Neural progenitor cell (in vitro differentiated cells): ENCODE data around the gene SLC9C2. TPM values are rescaled to one million over a fixed set of nuclear protein-coding genes. Genes with fewer than 3 reads are reported as not detected.

ENCODE experiments used
- DNase-seq: peaks from one replicate; pipeline ENCODE4 v3.0.0-alpha.2; 2016; ENCODE audit warnings: low spot score
- H2AFZ ChIP-seq: fragments of 200-600 bp; sonication (generic); replicated peaks from 2 replicates; pipeline ENCODE4 v1.6.1; 2016; ENCODE audit warnings: antibody characterized with exemption
- H3F3A ChIP-seq: fragments of 200-600 bp; sonication (generic); 2 replicates; pipeline ENCODE4 v1.6.1; 2016; ENCODE audit warnings: antibody characterized with exemption, low read depth
- H3K27ac ChIP-seq: fragments of 200-600 bp; sonication (generic); 2 replicates; pipeline ENCODE4 v1.5.1; 2016; ENCODE audit warnings: mild to moderate bottlenecking
- H3K27me3 ChIP-seq: fragments of 200-600 bp; sonication (generic); 2 replicates; pipeline ENCODE4 v1.6.1; 2016; ENCODE audit warnings: mild to moderate bottlenecking, moderate library complexity
- H3K36me3 ChIP-seq: fragments of 200-600 bp; sonication (generic); 2 replicates; pipeline ENCODE4 v1.5.1; 2016
- H3K4me1 ChIP-seq: fragments of 200-600 bp; sonication (generic); 2 replicates; pipeline ENCODE4 v1.6.1; 2016; ENCODE audit warnings: mixed run types
- H3K4me2 ChIP-seq: fragments of 200-600 bp; sonication (generic); 2 replicates; pipeline ENCODE4 v1.6.1; 2016
- H3K4me3 ChIP-seq: fragments of 200-600 bp; sonication (generic); 2 replicates; pipeline ENCODE4 v1.5.1; 2016
- H3K79me2 ChIP-seq: fragments of 200-600 bp; sonication (generic); 2 replicates; pipeline ENCODE4 v1.6.1; 2016; ENCODE audit warnings: low read depth
- H3K9ac ChIP-seq: fragments of 200-600 bp; sonication (generic); 2 replicates; pipeline ENCODE4 v1.6.1; 2016
- H3K9me3 ChIP-seq: fragments of 200-600 bp; sonication (generic); 2 replicates; pipeline ENCODE4 v1.5.1; 2016; ENCODE audit warnings: low read depth
- H4K20me1 ChIP-seq: fragments of 200-600 bp; sonication (generic); 2 replicates; pipeline ENCODE4 v1.6.1; 2016; ENCODE audit warnings: low read depth
- H3K27ac Mint-ChIP-seq: 3 replicates; pipeline ENCODE4 v1.8.0; 2021; ENCODE audit warnings: mixed read lengths
- H3K27me3 Mint-ChIP-seq: 2 replicates; pipeline ENCODE4 v1.8.0; 2022; ENCODE audit warnings: low read depth, mild to moderate bottlenecking, inconsistent platforms, moderate library complexity, mixed read lengths; ENCODE audit not compliant: insufficient read depth
- H3K36me3 Mint-ChIP-seq: 3 replicates; pipeline ENCODE4 v1.8.0; 2021; ENCODE audit warnings: mixed read lengths
- H3K4me1 Mint-ChIP-seq: 3 replicates; pipeline ENCODE4 v1.8.0; 2021; ENCODE audit warnings: mixed read lengths
- H3K4me3 Mint-ChIP-seq: 3 replicates; pipeline ENCODE4 v1.8.0; 2021; ENCODE audit warnings: mild to moderate bottlenecking, moderate library complexity, mixed read lengths
- H3K9me3 Mint-ChIP-seq: 3 replicates; pipeline ENCODE4 v1.8.0; 2020; ENCODE audit warnings: mixed read lengths
- CTCF ChIP-seq: fragments of 200-600 bp; sonication (generic); IDR thresholded peaks from 2 replicates; pipeline ENCODE4 v1.5.1; 2017; ENCODE audit warnings: antibody characterized with exemption, mild to moderate bottlenecking
- EZH2 ChIP-seq: fragments of 200-600 bp; sonication (generic); IDR thresholded peaks from 2 replicates; pipeline ENCODE4 v1.6.1; 2017; ENCODE audit warnings: antibody characterized with exemption, mild to moderate bottlenecking, moderate library complexity
- EZH2phosphoT487 ChIP-seq: fragments of 200-600 bp; sonication (generic); IDR thresholded peaks from 2 replicates; pipeline ENCODE4 v1.6.1; 2017; ENCODE audit warnings: antibody characterized with exemption
- total RNA-seq: library from RNA; depleted of rRNA; stranded (reverse); fragments of >200 nt; gene quantifications from 2 replicates; pipeline ENCODE4 v1.2.3, GENCODE V29; 2015; ENCODE audit warnings: low replicate concordance

The SLC9C2 gene
- total RNA-seq, 1 donor from 2014 or later = not detected

- Mint-ChIP-seq H3K9me3 (peaks cover 5% of the 10 kb centered on the region), H3K27ac (no peak within 1 kb of the TSS), H3K4me3 (no peak within 1 kb of the TSS), H3K36me3 (no peaks in the 10 kb centered on the region), H3K4me1 (no peaks in the 10 kb centered on the region), H3K27me3 (peaks cover 2% of the 10 kb centered on the region)
- Histone ChIP-seq H4K20me1 (no peaks in the 10 kb centered on the region), H3K4me2 (no peak within 1 kb of the TSS), H3K36me3 (no peaks in the 10 kb centered on the region), H3K79me2 (peaks cover 25% of the 10 kb centered on the region), H3K4me3 (no peak within 1 kb of the TSS), H3K27me3 (no peaks in the 10 kb centered on the region), H3K4me1 (peaks cover 9% of the 10 kb centered on the region), H3K9me3 (no peaks in the 10 kb centered on the region), H3F3A (peaks cover 19% of the 10 kb centered on the region), H3K27ac (no peak within 1 kb of the TSS), H3K9ac (no peak within 1 kb of the TSS), H2AFZ (no peak within 1 kb of the TSS)
- DNase-seq = no peak
- TF ChIP-seq EZH2 (no peak), EZH2phosphoT487 (no peak), CTCF (no peak)
Measured at GRCh38 chr1:173635116-173635515, 32.2 kb upstream of the SLC9C2 start, which contains the start of gene TEX50. Gene TEX50 (plus strand): TSS chr1:173635338. CDS start chr1:173635522, 184 bp downstream.

- no peak overlapping the region for H3K4me2 ChIP-seq
- no peaks in the 10 kb centered on the region for H3K27me3 ChIP-seq
- H2AFZ ChIP-seq = peak overlapping the region; percentile 8
- no peaks in the 10 kb centered on the region for H3K9me3 ChIP-seq
- H3K27ac ChIP-seq = no peak overlapping the region
- no peaks in the 10 kb centered on the region for H3K79me2 ChIP-seq
- no peak overlapping the region for H3K27ac Mint-ChIP-seq
- H3K9ac ChIP-seq = no peak overlapping the region
- no peaks in the 10 kb centered on the region for H3K36me3 ChIP-seq
- DNase-seq = no peak
- H3K4me3 Mint-ChIP-seq = no peak overlapping the region
- no peak overlapping the region for H3K4me3 ChIP-seq
- peaks cover 8% of the 10 kb centered on the region for H3K4me1 ChIP-seq
- no peaks in the 10 kb centered on the region for H3K36me3 Mint-ChIP-seq
- peaks cover 7% of the 10 kb centered on the region for H3K9me3 Mint-ChIP-seq
- no peaks in the 10 kb centered on the region for H4K20me1 ChIP-seq
- no peaks in the 10 kb centered on the region for H3K27me3 Mint-ChIP-seq
- H3F3A ChIP-seq = no peaks in the 10 kb centered on the region
- no peaks in the 10 kb centered on the region for H3K4me1 Mint-ChIP-seq
- TF ChIP-seq EZH2 (no peak), CTCF (peak; percentile 22)
Measured at GRCh38 chr1:173628888-173629287, 26.0 kb upstream of the SLC9C2 start.

- no peak overlapping the region for H3K27ac ChIP-seq
- Mint-ChIP-seq H3K4me1 (no peaks in the 10 kb centered on the region), H3K27me3 (no peaks in the 10 kb centered on the region), H3K9me3 (peaks cover 5% of the 10 kb centered on the region), H3K4me3 (no peak overlapping the region), H3K36me3 (no peaks in the 10 kb centered on the region), H3K27ac (no peak overlapping the region)
- no peaks in the 10 kb centered on the region for H3F3A ChIP-seq
- DNase-seq = no peak
- no peak for TF ChIP-seq EZH2
- TF ChIP-seq EZH2phosphoT487 = no peak
- TF ChIP-seq CTCF = no peak
- H4K20me1 ChIP-seq = no peaks in the 10 kb centered on the region
- H3K36me3 ChIP-seq = no peaks in the 10 kb centered on the region
- no peak overlapping the region for H3K4me3 ChIP-seq
- no peak overlapping the region for H2AFZ ChIP-seq
- H3K79me2 ChIP-seq = no peaks in the 10 kb centered on the region
- no peak overlapping the region for H3K9ac ChIP-seq
- H3K9me3 ChIP-seq = no peaks in the 10 kb centered on the region
- H3K4me1 ChIP-seq = peaks cover 8% of the 10 kb centered on the region
- no peak overlapping the region for H3K4me2 ChIP-seq
- no peaks in the 10 kb centered on the region for H3K27me3 ChIP-seq
Measured at GRCh38 chr1:173627269-173627668, 24.4 kb upstream of the SLC9C2 start.
